ENCODE results near the gene WDR20. TPM values are rescaled to one million over a fixed set of nuclear protein-coding genes. Genes with fewer than 3 reads are reported as not detected.

Gene WDR20
- total and polyA plus RNA-seq, 10 of the 15 experiments (the other 5 are each of a cell fraction or from before 2014, with no cell fraction given), result 9.1 to 25.9 (median 18.4) TPM

- POLR2A ChIA-PET, result no interaction called here
- intact Hi-C loops (cut with micrococcal nuclease; ENCODE audit: unreplicated experiment), result no loop called here
- no peak for FAIRE-seq
- TF ChIP-seq HDAC6 (IDR thresholded peaks at IDR 0.05; ENCODE audit: unreplicated experiment) (no peak), IRF5 (IDR thresholded peaks at IDR 0.05; ENCODE audit: borderline replicate concordance) (no peak), MLLT1 (IDR thresholded peaks at IDR 0.05) (no peak), TBL1XR1 (IDR thresholded peaks at IDR 0.05; ENCODE audit: low read depth, low read length) (no peak), ESRRA (IDR thresholded peaks at IDR 0.05; ENCODE audit: low read length) (no peak), ZBTB33 (IDR thresholded peaks at IDR 0.05) (no peak), SKIL (IDR thresholded peaks at IDR 0.05; ENCODE audit: low read depth, poor library complexity, severe bottlenecking) (no peak), FOXM1 (IDR thresholded peaks at IDR 0.05; ENCODE audit: low read depth, low read length) (no peak), KDM1A (IDR thresholded peaks at IDR 0.05; ENCODE audit: borderline replicate concordance) (no peak), ZNF622 (IDR thresholded peaks at IDR 0.05) (no peak), EP300 (IDR thresholded peaks at IDR 0.05; ENCODE audit: borderline replicate concordance in 1 of 2, control insufficient read depth in 1 of 2, low read depth in 2 of 2, low read length in 2 of 2) (no peak), TARDBP (IDR thresholded peaks at IDR 0.05; ENCODE audit: borderline replicate concordance) (no peak), SMC3 (IDR thresholded peaks at IDR 0.05; ENCODE audit: borderline replicate concordance, low read length) (no peak), MAX (IDR thresholded peaks at IDR 0.05; ENCODE audit: low read depth, low read length) (no peak), BCLAF1 (IDR thresholded peaks at IDR 0.05) (no peak)
Measured at GRCh38 chr14:102241147-102241546, 101.5 kb downstream of the WDR20 start.

More at GRCh38 chr14:102241147-102241546, 101.5 kb downstream of the WDR20 start:
- no peak overlapping the region for H3K4me2 ChIP-seq (ENCODE audit: control insufficient read depth, insufficient read depth)
- ChIA-PET CTCF (no interaction called here), SMC1A (ENCODE audit: uncharacterized antibody, unreplicated experiment) (no interaction called here), RAD21 (ENCODE audit: unreplicated experiment) (no interaction called here)
- BruUV-seq (replicated peaks), result no TSS peak
- DNase-seq (ENCODE audit: low read depth, low spot score) (no peak), ATAC-seq (no peak)
- no peak overlapping the region for H3K27ac ChIP-seq (ENCODE audit: control insufficient read depth, insufficient read depth)
- H2AFZ ChIP-seq (ENCODE audit: control insufficient read depth, low read depth, low read length), result no peak overlapping the region
- H3K4me3 ChIP-seq, result no peak overlapping the region
- H3K9ac ChIP-seq (ENCODE audit: control insufficient read depth, insufficient read depth, low read length), result no peak overlapping the region
- H4K20me1 ChIP-seq (ENCODE audit: control insufficient read depth, insufficient read depth), result no peaks in the 10 kb centered on the region
- no peaks in the 10 kb centered on the region; the same call in 2 of the 3 replicates for H3K9me3 ChIP-seq (replicated peaks; ENCODE audit: control insufficient read depth, insufficient read depth, low read length)
- WGBS (ENCODE audit: insufficient coverage, insufficient replicate concordance, low lambda C conversion rate, missing lambda C conversion rate), result 46% methylated on average over 4 of the region's 4 CpGs
- H3K36me3 ChIP-seq (ENCODE audit: control insufficient read depth in 2 of 2, insufficient read depth in 2 of 2, low read length in 1 of 2), result no peaks in the 10 kb centered on the region
- no peaks in the 10 kb centered on the region for H3K4me1 ChIP-seq (ENCODE audit: control insufficient read depth, insufficient read depth, low read length)
- no peaks in the 10 kb centered on the region for H3K79me2 ChIP-seq (ENCODE audit: control insufficient read depth, insufficient read depth, low read length)
- no peaks in the 10 kb centered on the region for H3K27me3 ChIP-seq (replicated peaks in 1 of 2; ENCODE audit: control insufficient read depth in 2 of 2, insufficient read depth in 2 of 2, low read length in 1 of 2)
- in situ Hi-C loops (cut with MboI), result no loop called here

Data from GM12878 (cell line).